ENCODE measurements around the gene IGF1R. TPM values are rescaled to one million over a fixed set of nuclear protein-coding genes. Genes with fewer than 3 reads are reported as not detected.

Gene IGF1R
- total and polyA plus RNA-seq, 2 of the 8 experiments (the other 6 are each of a cell fraction or from before 2014, with no cell fraction given): 32.9 to 109 TPM

DNA sequence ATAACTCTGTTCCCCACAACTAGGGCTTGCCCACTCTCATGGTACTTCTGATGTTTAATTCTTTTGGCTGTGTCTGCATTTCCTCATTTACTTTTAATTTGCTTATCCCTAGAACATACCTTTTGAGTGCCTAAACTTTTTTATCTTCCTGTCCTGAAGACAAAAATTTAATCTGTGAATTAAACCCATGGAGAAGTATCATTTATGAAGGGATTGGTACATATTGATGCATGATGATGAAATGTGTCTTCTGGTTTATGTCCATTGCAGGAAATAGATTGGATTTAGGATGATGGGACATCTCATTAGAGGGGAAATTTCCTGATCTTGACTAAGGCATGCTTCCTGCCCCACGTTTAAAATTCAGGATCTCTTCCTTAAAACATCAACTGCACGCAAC lies 249.8 kb downstream of the IGF1R start:
- Histone ChIP-seq H3K27me3 (replicated peaks in 1 of 4; ENCODE audit: control insufficient read depth in 3 of 4, extremely low read depth in 1 of 4, insufficient read depth in 3 of 4, low read length in 3 of 4) (no peaks in the 10 kb centered on the region), H2BK12ac (ENCODE audit: low read depth, low read length) (no peak overlapping the region), H4K91ac (replicated peaks; ENCODE audit: insufficient read length, low read length) (no peak overlapping the region), H2AFZ (ENCODE audit: low read length) (no peak overlapping the region), H3K4me3 (ENCODE audit: extremely low read depth in 1 of 4, insufficient read depth in 2 of 4, low read depth in 3 of 4, low read length in 4 of 4) (no peak overlapping the region), H2AK5ac (ENCODE audit: low read depth, low read length) (no peak overlapping the region), H4K8ac (ENCODE audit: extremely low read depth, insufficient read depth, low read length) (no peak overlapping the region), H3K27ac (ENCODE audit: low read depth, low read length) (no peak overlapping the region), H3K14ac (ENCODE audit: insufficient read length) (no peak overlapping the region), H4K20me1 (replicated peaks in 1 of 2; ENCODE audit: control insufficient read depth in 1 of 2, insufficient read depth in 2 of 2, low read length in 2 of 2) (peaks cover 0 to 4% of the 10 kb centered on the region in 2 experiments), H2BK20ac (ENCODE audit: low read length) (no peak overlapping the region), H3K79me2 (ENCODE audit: control insufficient read depth in 1 of 2, insufficient read depth in 2 of 2, low read length in 2 of 2) (peaks cover 0 to 3% of the 10 kb centered on the region in 2 experiments; a peak in 2 of 4 replicates), H4K5ac (ENCODE audit: insufficient read length, low read depth, low read length) (no peak overlapping the region), H3K23ac (ENCODE audit: insufficient read length) (no peak overlapping the region), H3K9ac (replicated peaks in 1 of 4; ENCODE audit: extremely low read depth in 1 of 4, low read depth in 3 of 4, low read length in 3 of 4) (no peak overlapping the region), H3K36me3 (ENCODE audit: control insufficient read depth in 2 of 4, insufficient read depth in 4 of 4, low read length in 3 of 4) (peaks cover 0 to 23% (median 10%) of the 10 kb centered on the region in 4 experiments; a peak in 5 of 8 replicates), H2BK15ac (ENCODE audit: low read length) (no peak overlapping the region), H3K79me1 (ENCODE audit: low read depth, low read length) (peaks cover 4% of the 10 kb centered on the region; the same call in 1 of the 2 replicates), H2BK5ac (ENCODE audit: low read depth, low read length) (no peak overlapping the region), H3K4me1 (replicated peaks in 1 of 4; ENCODE audit: control insufficient read depth in 3 of 4, insufficient read depth in 4 of 4, low read length in 3 of 4) (peaks cover 6 to 19% (median 10%) of the 10 kb centered on the region in 4 experiments; a peak in 6 of 7 replicates), H3K56ac (replicated peaks; ENCODE audit: insufficient read length, low read depth, low read length) (no peak overlapping the region), H3K9me3 (ENCODE audit: insufficient read depth in 2 of 2, low read depth in 1 of 2, low read length in 1 of 2) (no peaks in the 10 kb centered on the region), H3K4ac (replicated peaks; ENCODE audit: insufficient read length, low read depth, low read length) (no peak overlapping the region), H3K4me2 (ENCODE audit: insufficient read depth in 1 of 2, low read depth in 2 of 2, low read length in 2 of 2) (no peak overlapping the region), H3K18ac (ENCODE audit: extremely low read depth, low read length) (no peak overlapping the region), H2BK120ac (replicated peaks; ENCODE audit: low read depth, low read length) (no peak overlapping the region), H3K23me2 (ENCODE audit: low read depth, low read length) (no peaks in the 10 kb centered on the region)
- WGBS, 2 experiments (ENCODE audit: extremely low coverage in 1 of 2, insufficient coverage in 1 of 2, insufficient read length in 1 of 2, insufficient replicate concordance in 2 of 2, low coverage in 1 of 2, low lambda C conversion rate in 2 of 2, missing lambda C conversion rate in 1 of 2): 93% methylated on average over 2 of the region's 2 CpGs; no CpG with 5 or more reads in 1 of the 2 experiments
- DNase-seq (ENCODE audit: low read depth in 1 of 2, low spot score in 2 of 2) (no peak), FAIRE-seq (no peak)
- ChIA-PET CTCF (ENCODE audit: partially characterized antibody) (interaction anchor here (0.9 to 1.2 kb wide), 3 partner anchors 8 to 61 kb away, joined by 3 read pairs; no protein-coding TSS in a partner anchor), POLR2A (ENCODE audit: partially characterized antibody) (no interaction called here)
- TF ChIP-seq RXRA (IDR thresholded peaks at IDR 0.05; ENCODE audit: insufficient read depth, low read depth, low read length) (no peak), EP300 (IDR thresholded peaks at IDR 0.05; ENCODE audit: borderline replicate concordance in 1 of 2, low read depth in 2 of 2, low read length in 2 of 2) (no peak), CHD1 (IDR thresholded peaks at IDR 0.05; ENCODE audit: low read depth, low read length) (no peak), JUND (IDR thresholded peaks at IDR 0.05; ENCODE audit: low read length) (no peak), KDM1A (IDR thresholded peaks at IDR 0.05; ENCODE audit: borderline replicate concordance, low read length) (no peak), CREB1 (IDR thresholded peaks at IDR 0.05) (no peak), EZH2 (IDR thresholded peaks at IDR 0.05; ENCODE audit: low read depth, low read length, severe bottlenecking) (no peak)
- TF ChIP-seq, protein P1, sequence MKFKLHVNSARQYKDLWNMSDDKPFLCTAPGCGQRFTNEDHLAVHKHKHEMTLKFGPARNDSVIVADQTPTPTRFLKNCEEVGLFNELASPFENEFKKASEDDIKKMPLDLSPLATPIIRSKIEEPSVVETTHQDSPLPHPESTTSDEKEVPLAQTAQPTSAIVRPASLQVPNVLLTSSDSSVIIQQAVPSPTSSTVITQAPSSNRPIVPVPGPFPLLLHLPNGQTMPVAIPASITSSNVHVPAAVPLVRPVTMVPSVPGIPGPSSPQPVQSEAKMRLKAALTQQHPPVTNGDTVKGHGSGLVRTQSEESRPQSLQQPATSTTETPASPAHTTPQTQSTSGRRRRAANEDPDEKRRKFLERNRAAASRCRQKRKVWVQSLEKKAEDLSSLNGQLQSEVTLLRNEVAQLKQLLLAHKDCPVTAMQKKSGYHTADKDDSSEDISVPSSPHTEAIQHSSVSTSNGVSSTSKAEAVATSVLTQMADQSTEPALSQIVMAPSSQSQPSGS (IDR thresholded peaks at IDR 0.05; ENCODE audit: low read length): no peak
- TF ChIP-seq, protein P2, sequence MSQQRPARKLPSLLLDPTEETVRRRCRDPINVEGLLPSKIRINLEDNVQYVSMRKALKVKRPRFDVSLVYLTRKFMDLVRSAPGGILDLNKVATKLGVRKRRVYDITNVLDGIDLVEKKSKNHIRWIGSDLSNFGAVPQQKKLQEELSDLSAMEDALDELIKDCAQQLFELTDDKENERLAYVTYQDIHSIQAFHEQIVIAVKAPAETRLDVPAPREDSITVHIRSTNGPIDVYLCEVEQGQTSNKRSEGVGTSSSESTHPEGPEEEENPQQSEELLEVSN (IDR thresholded peaks at IDR 0.05): no peak
- TF ChIP-seq, protein P3, sequence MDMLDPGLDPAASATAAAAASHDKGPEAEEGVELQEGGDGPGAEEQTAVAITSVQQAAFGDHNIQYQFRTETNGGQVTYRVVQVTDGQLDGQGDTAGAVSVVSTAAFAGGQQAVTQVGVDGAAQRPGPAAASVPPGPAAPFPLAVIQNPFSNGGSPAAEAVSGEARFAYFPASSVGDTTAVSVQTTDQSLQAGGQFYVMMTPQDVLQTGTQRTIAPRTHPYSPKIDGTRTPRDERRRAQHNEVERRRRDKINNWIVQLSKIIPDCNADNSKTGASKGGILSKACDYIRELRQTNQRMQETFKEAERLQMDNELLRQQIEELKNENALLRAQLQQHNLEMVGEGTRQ (IDR thresholded peaks at IDR 0.05; ENCODE audit: low read length): no peak
